SK-N-MC (cell line): ENCODE results near the gene KRTAP5-3.

Experiments
- EZH2 ChIP-seq: fragments of 200-600 bp; sonication (generic); IDR thresholded peaks from one replicate; pipeline ENCODE4 v1.6.1; 2017; ENCODE audit warnings: antibody characterized with exemption
- FOXP2 ChIP-seq: optimal IDR thresholded peaks from 2 replicates; pipeline ENCODE3; 2011; ENCODE audit warnings: mild to moderate bottlenecking, moderate library complexity; ENCODE audit not compliant: insufficient read depth; ENCODE audit errors: extremely low read length, control extremely low read depth
- POLR2AphosphoS5 ChIP-seq: IDR thresholded peaks from 2 replicates; pipeline ENCODE4 v1.6.1; 2012; ENCODE audit warnings: mild to moderate bottlenecking, low read depth, low read length, borderline replicate concordance

- TF ChIP-seq POLR2AphosphoS5 (no peak), EZH2 (no peak), FOXP2 (no peak)
Observed at GRCh38 chr11:1640076-1640946, 32.0 kb upstream of the KRTAP5-3 start.
